Loucy (cell line): ENCODE measurements around the gene ZNF236.

ENCODE experiments used
- H2AFZ ChIP-seq: fragments of 200-600 bp; sonication (generic); 2 replicates; pipeline ENCODE4 v1.6.0; 2016; ENCODE audit warnings: antibody characterized with exemption, mild to moderate bottlenecking, low read length, moderate library complexity
- H3F3A ChIP-seq: fragments of 200-600 bp; 2 replicates; pipeline ENCODE4 v1.6.0; 2016; ENCODE audit warnings: antibody characterized with exemption, low read depth, mild to moderate bottlenecking
- H3K27me3 ChIP-seq: fragments of 200-600 bp; sonication (generic); 2 replicates; pipeline ENCODE4 v1.6.1; 2014; ENCODE audit warnings: low read length, mild to moderate bottlenecking; ENCODE audit not compliant: insufficient read depth, poor library complexity, severe bottlenecking
- H3K36me3 ChIP-seq: fragments of 200-600 bp; sonication (generic); 2 replicates; pipeline ENCODE4 v1.6.1; 2016; ENCODE audit warnings: low read length; ENCODE audit not compliant: insufficient read depth
- H3K4me1 ChIP-seq: fragments of 200-600 bp; sonication (generic); 2 replicates; pipeline ENCODE4 v1.5.1; 2014; ENCODE audit warnings: low read length, mild to moderate bottlenecking; ENCODE audit not compliant: insufficient read depth, poor library complexity, severe bottlenecking
- H3K4me2 ChIP-seq: fragments of 200-600 bp; sonication (generic); 2 replicates; pipeline ENCODE4 v1.6.0; 2014; ENCODE audit warnings: antibody characterized with exemption, low read length, low read depth, mild to moderate bottlenecking; ENCODE audit not compliant: poor library complexity, severe bottlenecking
- H3K4me3 ChIP-seq: fragments of 200-600 bp; sonication (generic); 2 replicates; pipeline ENCODE4 v1.5.1; 2014; ENCODE audit warnings: low read length, mild to moderate bottlenecking, mixed read lengths; ENCODE audit not compliant: poor library complexity, severe bottlenecking
- H3K79me2 ChIP-seq: fragments of 200-600 bp; sonication (generic); 2 replicates; pipeline ENCODE4 v1.6.1; 2014; ENCODE audit warnings: low read length; ENCODE audit not compliant: insufficient read depth
- H3K9ac ChIP-seq: fragments of 200-600 bp; sonication (generic); 2 replicates; pipeline ENCODE4 v1.6.0; 2014; ENCODE audit warnings: mild to moderate bottlenecking, low read depth, low read length, moderate library complexity; ENCODE audit not compliant: poor library complexity, severe bottlenecking
- H3K9me2 ChIP-seq: fragments of 200-600 bp; sonication (generic); replicated peaks from 2 replicates; pipeline ENCODE4 v1.6.1; 2016; ENCODE audit warnings: low read depth, low read length, mixed read lengths
- H3K9me3 ChIP-seq: fragments of 200-600 bp; sonication (generic); 2 replicates; pipeline ENCODE4 v1.6.1; 2014; ENCODE audit warnings: mild to moderate bottlenecking, antibody characterized with exemption, low read length, low read depth; ENCODE audit not compliant: insufficient read depth
- H4K20me1 ChIP-seq: fragments of 200-600 bp; sonication (generic); 2 replicates; pipeline ENCODE4 v1.6.0; 2014; ENCODE audit warnings: antibody characterized with exemption, low read length, mild to moderate bottlenecking; ENCODE audit not compliant: insufficient read depth, poor library complexity, severe bottlenecking
- EZH2phosphoT487 ChIP-seq: fragments of 200-600 bp; IDR thresholded peaks from 2 replicates; pipeline ENCODE4 v1.6.1; 2018; ENCODE audit warnings: antibody characterized with exemption, mild to moderate bottlenecking, moderate library complexity, borderline replicate concordance
- TF ChIP-seq, protein P1 (sequence below): fragments of 200-600 bp; sonication (generic); conservative IDR thresholded peaks from 2 replicates; pipeline ENCODE4 v1.5.1; 2014; ENCODE audit warnings: mild to moderate bottlenecking, antibody characterized with exemption, low read length

The ZNF236 gene

DNA sequence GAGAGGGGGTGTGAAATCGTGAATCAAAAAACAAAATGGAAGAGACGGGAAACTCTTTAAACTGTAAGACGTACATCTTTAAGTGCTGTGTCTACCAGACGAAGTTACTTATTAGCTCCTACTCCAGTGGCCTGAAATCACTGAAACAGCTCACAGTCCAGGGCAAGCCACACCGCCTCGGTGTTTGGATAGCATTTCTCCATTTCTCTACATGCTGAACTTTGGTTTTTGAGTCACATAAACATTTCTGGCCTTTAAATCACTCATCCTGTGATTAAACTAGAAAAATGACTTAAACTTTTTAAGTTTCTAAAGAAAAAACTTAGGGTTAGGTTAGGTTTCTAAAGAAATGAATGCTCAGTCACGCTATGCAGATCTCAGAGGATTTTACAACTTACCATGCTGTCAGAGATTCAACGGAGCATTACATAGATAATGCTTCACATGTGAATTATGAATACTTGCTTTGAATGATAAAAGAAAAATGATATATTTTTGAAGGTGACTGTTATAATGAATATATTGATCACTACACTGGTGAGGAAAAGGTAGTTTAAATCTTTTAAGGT lies 171.8 kb downstream of the ZNF236 start:
- TF ChIP-seq, protein P1, sequence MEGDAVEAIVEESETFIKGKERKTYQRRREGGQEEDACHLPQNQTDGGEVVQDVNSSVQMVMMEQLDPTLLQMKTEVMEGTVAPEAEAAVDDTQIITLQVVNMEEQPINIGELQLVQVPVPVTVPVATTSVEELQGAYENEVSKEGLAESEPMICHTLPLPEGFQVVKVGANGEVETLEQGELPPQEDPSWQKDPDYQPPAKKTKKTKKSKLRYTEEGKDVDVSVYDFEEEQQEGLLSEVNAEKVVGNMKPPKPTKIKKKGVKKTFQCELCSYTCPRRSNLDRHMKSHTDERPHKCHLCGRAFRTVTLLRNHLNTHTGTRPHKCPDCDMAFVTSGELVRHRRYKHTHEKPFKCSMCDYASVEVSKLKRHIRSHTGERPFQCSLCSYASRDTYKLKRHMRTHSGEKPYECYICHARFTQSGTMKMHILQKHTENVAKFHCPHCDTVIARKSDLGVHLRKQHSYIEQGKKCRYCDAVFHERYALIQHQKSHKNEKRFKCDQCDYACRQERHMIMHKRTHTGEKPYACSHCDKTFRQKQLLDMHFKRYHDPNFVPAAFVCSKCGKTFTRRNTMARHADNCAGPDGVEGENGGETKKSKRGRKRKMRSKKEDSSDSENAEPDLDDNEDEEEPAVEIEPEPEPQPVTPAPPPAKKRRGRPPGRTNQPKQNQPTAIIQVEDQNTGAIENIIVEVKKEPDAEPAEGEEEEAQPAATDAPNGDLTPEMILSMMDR, result no peak
- TF ChIP-seq EZH2phosphoT487, result no peak
- Histone ChIP-seq H2AFZ (no peak overlapping the region), H3K4me2 (no peak overlapping the region)

DNA sequence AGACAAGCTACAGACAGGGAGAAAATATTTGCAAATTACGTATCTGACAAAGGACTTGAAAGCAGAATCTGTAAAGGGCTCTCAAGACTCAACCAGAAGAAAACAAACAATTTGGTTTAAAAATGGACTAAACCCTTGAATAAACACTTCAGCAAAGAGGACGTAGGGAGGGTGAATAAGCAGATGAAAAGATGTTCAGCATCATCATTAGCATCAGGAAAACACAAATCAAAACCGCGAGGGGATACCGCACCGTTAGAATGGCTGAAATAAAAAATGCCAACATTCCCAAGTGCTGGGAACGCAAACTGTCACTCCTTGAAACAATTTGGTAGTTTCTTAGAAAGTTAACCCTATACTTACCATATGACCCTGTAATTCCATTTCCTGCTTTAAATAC lies 173.5 kb downstream of the ZNF236 start:
- no peaks in the 10 kb centered on the region for H3K27me3 ChIP-seq
- H3K36me3 ChIP-seq, result no peaks in the 10 kb centered on the region
- H3K9ac ChIP-seq, result no peak overlapping the region
- H4K20me1 ChIP-seq, result no peaks in the 10 kb centered on the region
- H3K9me2 ChIP-seq, result no peaks in the 10 kb centered on the region
- TF ChIP-seq EZH2phosphoT487, result no peak
- TF ChIP-seq, protein P1, result no peak
- H3K4me1 ChIP-seq, result peaks cover 36% of the 10 kb centered on the region
- H3K4me2 ChIP-seq, result no peak overlapping the region
- H3K4me3 ChIP-seq, result no peak overlapping the region
- H2AFZ ChIP-seq, result no peak overlapping the region
- no peaks in the 10 kb centered on the region for H3F3A ChIP-seq
- no peaks in the 10 kb centered on the region for H3K79me2 ChIP-seq
- no peaks in the 10 kb centered on the region for H3K9me3 ChIP-seq

More for the DNA sequence above, 171.8 kb downstream of the ZNF236 start:
- Histone ChIP-seq H3K27me3 (no peaks in the 10 kb centered on the region), H3K9me3 (no peaks in the 10 kb centered on the region), H3F3A (no peaks in the 10 kb centered on the region), H3K9me2 (no peaks in the 10 kb centered on the region), H3K9ac (no peak overlapping the region), H3K4me1 (peaks cover 24% of the 10 kb centered on the region), H3K36me3 (no peaks in the 10 kb centered on the region), H3K4me3 (no peak overlapping the region), H3K79me2 (no peaks in the 10 kb centered on the region), H4K20me1 (no peaks in the 10 kb centered on the region)

DNA sequence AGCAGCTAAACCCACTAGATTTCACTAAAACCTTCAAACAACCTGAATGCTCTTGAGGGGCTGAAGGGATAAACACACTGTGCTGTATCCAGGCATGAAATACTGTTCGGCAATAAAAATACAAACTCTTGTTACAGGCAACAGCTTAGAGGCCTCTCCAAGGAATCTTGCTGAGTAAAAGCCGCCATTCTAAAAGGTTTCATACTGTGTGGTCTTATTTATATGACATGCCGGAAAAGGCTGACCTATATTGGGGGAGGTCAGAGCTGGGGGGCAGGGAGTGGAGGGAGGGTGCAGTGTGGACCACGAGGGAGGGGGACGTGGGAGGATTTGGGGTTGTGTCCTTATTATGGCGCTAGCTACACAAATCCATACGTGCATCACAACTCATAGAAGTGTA lies 174.1 kb downstream of the ZNF236 start:
- no peaks in the 10 kb centered on the region for H3K9me2 ChIP-seq
- H4K20me1 ChIP-seq, result no peaks in the 10 kb centered on the region
- no peaks in the 10 kb centered on the region for H3K27me3 ChIP-seq
- H3K4me1 ChIP-seq, result peaks cover 38% of the 10 kb centered on the region
- H3K79me2 ChIP-seq, result no peaks in the 10 kb centered on the region
- H3K36me3 ChIP-seq, result no peaks in the 10 kb centered on the region
- TF ChIP-seq EZH2phosphoT487, result no peak
- TF ChIP-seq, protein P1, result no peak
- H3F3A ChIP-seq, result no peaks in the 10 kb centered on the region
- H3K9ac ChIP-seq, result no peak overlapping the region
- H3K4me2 ChIP-seq, result no peak overlapping the region
- H2AFZ ChIP-seq, result no peak overlapping the region
- no peaks in the 10 kb centered on the region for H3K9me3 ChIP-seq
- no peak overlapping the region for H3K4me3 ChIP-seq
